Psoas muscle (tissue), 8 donors: Measurements from ENCODE around the gene DNAH8. TPM values are rescaled to one million over a fixed set of nuclear protein-coding genes. Genes with fewer than 3 reads are reported as not detected.

Experiments used
- ATAC-seq, 4 donors: fragments of 200-7000 bp; cut with Tn5 transposase; one replicate each; pipeline ENCODE4 v1.9.1; 2020; ENCODE audit warnings: moderate library complexity in 3 of 4, mild to moderate bottlenecking in 2 of 4
- DNase-seq, 2 donors: peaks; one replicate each; pipeline ENCODE4 v3.0.0-alpha.2; 2020
- H3K27ac ChIP-seq: fragments of 200-600 bp; one replicate; pipeline ENCODE4 v1.8.0; 2022
- H3K27me3 ChIP-seq, 3 donors: fragments of 200-600 bp in 1 of 3; one replicate each; pipeline versions ENCODE4 v1.6.1 to v1.8.0; 2013 to 2022; ENCODE audit warnings: low read length in 2 of 3, mild to moderate bottlenecking in 2 of 3, moderate library complexity in 1 of 3; ENCODE audit not compliant: insufficient read depth in 3 of 3
- H3K36me3 ChIP-seq, 2 donors: fragments of 200-600 bp in 1 of 2; one replicate each; pipeline versions ENCODE4 v1.6.1 to v1.8.0; 2013 to 2022; ENCODE audit warnings: low read depth in 1 of 2, mild to moderate bottlenecking in 1 of 2, moderate library complexity in 1 of 2; ENCODE audit not compliant: insufficient read depth in 1 of 2
- H3K4me1 ChIP-seq: fragments of 200-600 bp; one replicate; pipeline ENCODE4 v1.8.0; 2022
- H3K4me3 ChIP-seq: fragments of 200-600 bp; one replicate; pipeline ENCODE4 v1.8.0; 2022; ENCODE audit warnings: mild to moderate bottlenecking
- H3K9me3 ChIP-seq: fragments of 200-600 bp; one replicate; pipeline ENCODE4 v1.8.0; 2022
- WGBS, 3 donors: extraction: QIAGEN DNeasy Blood & Tissue Kit; methylation state at CpG; one replicate each; pipeline versions ENCODE4 v1.1.6 to v1.1.7; 2013; 5-methylcytosine and 5-hydroxymethylcytosine counted together
- intact Hi-C, 2 donors: fragments of 100-400 bp; cut with DNase I; formaldehyde crosslinking; loops; one replicate each; pipeline versions ENCODE4 v1.11.0 to v1.14.2; 2022
- polyA plus RNA-seq, 3 donors: library from polyadenylated mRNA; stranded (reverse); fragments of 200-250 nt; gene quantifications; one replicate each; pipeline ENCODE4 v1.2.3, GENCODE V29; 2013
- total RNA-seq, 4 donors: library from RNA; stranded (reverse); fragmentation: NEBNext Ultra II Directional in 2 of 4; extraction: Animal tissue kit (Norgen Biotek cat#: 25700) in 2 of 4; gene quantifications; one replicate each; pipeline versions ENCODE4 v1.2.1 to v1.2.4, GENCODE V29; 2021 to 2023
- TF ChIP-seq, protein P1 (sequence below): fragments of 200-600 bp; IDR thresholded peaks from one replicate; pipeline ENCODE4 v1.8.0; 2022; ENCODE audit warnings: antibody characterized with exemption
- donor health status: healthy with polysubstance abuse.
- donor health status: DM: no; HTN: no; CAD: no; lungs with moderate emphysema.
- donor health status: Bipolar disorder and iron deficiency.
- donor health status: healthy.
- donor health status: DM: yes; HTN: yes; CAD: no.
- donor health status: DM: no; HTN: no; CAD: no.
- donor health status: DM: no; HTN: no; CAD: no.
- donor health status: DM: yes; HTN: yes; CAD: no.

DNAH8 gene
- total and polyA plus RNA-seq, 7 donors = 0.02 TPM; not detected in 6

DNA sequence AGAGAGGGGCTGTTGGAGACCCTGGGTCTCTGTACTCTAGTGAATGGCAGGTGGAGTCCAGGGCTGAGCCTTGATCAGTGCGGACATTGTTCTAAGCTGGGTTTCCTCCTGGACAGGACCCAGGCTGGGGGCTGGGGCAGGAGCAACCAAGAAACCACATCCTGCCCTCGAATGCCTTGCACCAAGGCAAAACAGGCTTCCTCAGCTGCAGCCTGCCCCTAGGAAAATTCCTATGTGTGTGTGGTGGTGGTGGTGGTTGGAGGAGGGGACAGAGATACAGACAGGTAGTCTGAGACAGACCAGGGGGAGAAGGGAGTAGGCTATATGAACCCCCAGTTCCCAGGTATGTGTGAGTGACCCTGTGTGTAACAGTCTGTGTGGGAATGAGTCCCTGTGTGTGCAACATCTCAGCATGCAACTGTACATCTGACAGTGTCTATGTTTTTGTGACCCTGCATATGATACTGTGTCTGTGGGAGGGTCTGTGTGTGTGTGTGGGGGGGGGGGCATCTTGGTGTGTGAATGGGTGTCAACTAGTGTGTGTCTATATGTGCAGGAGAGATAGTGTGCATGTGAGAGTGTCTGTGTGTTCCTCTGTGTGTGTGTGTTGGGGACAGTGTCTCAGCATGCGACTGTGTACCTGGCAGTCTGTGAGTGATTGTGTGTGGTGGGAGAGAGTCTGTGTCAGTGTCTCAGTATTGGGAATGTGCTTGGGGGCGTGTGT is 336.4 kb downstream of the DNAH8 start:
- no peaks in the 10 kb centered on the region for H3K4me1 ChIP-seq
- H3K27me3 ChIP-seq = peaks cover 0 to 39% (median 10%) of the 10 kb centered on the region in 3 donors
- TF ChIP-seq, protein P1, sequence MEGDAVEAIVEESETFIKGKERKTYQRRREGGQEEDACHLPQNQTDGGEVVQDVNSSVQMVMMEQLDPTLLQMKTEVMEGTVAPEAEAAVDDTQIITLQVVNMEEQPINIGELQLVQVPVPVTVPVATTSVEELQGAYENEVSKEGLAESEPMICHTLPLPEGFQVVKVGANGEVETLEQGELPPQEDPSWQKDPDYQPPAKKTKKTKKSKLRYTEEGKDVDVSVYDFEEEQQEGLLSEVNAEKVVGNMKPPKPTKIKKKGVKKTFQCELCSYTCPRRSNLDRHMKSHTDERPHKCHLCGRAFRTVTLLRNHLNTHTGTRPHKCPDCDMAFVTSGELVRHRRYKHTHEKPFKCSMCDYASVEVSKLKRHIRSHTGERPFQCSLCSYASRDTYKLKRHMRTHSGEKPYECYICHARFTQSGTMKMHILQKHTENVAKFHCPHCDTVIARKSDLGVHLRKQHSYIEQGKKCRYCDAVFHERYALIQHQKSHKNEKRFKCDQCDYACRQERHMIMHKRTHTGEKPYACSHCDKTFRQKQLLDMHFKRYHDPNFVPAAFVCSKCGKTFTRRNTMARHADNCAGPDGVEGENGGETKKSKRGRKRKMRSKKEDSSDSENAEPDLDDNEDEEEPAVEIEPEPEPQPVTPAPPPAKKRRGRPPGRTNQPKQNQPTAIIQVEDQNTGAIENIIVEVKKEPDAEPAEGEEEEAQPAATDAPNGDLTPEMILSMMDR = no peak
- DNase-seq = no peak
- no peaks in the 10 kb centered on the region for H3K36me3 ChIP-seq
- intact Hi-C loops = no loop called here
- H3K4me3 ChIP-seq = no peak overlapping the region
- H3K9me3 ChIP-seq = no peaks in the 10 kb centered on the region
- no peak overlapping the region for H3K27ac ChIP-seq
- no peak for ATAC-seq
- 66 to 75% (median 66%) methylated on average over 4 of the region's 4 CpGs for WGBS, 3 donors

DNA sequence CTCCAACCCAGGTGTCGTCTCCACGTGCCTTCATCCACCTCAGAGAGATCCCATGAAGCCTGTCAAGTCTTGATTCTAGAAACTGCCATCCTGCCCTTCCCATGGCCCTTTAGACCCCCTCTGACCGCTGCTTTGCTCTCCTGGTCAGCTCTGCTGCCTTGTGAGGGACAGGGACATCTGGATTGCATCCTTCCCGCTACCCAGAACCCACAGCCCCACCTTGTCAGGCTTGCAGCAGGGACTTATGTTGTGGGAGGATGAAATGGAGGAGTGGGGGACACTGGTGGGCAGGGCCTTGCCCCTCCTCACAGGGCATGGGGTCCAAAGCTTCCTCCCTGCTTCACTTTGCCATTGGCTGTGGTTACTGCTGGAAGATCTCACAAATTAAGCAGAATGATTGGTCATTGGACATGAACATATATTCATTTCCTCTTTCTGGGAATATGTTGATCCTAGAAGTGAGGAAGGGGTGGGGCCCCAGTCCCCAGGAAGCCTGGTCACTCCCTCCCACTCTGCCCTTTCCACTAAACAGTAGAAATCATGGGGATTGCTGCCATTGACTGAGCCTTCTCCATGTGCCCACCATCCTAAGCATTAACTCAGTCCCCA is 338.0 kb downstream of the DNAH8 start:
- WGBS, 3 donors = 62 to 76% (median 67%) methylated on average over 4 of the region's 4 CpGs
- ATAC-seq (no peak), DNase-seq (no peak)
- H3K9me3 ChIP-seq = no peaks in the 10 kb centered on the region
- H3K27ac ChIP-seq = no peak overlapping the region
- H3K4me1 ChIP-seq = no peaks in the 10 kb centered on the region
- H3K27me3 ChIP-seq = peaks cover 0 to 24% (median 6%) of the 10 kb centered on the region in 3 donors
- TF ChIP-seq, protein P1 = no peak
- no peak overlapping the region for H3K4me3 ChIP-seq
- intact Hi-C loops = no loop called here
- no peaks in the 10 kb centered on the region for H3K36me3 ChIP-seq

DNA sequence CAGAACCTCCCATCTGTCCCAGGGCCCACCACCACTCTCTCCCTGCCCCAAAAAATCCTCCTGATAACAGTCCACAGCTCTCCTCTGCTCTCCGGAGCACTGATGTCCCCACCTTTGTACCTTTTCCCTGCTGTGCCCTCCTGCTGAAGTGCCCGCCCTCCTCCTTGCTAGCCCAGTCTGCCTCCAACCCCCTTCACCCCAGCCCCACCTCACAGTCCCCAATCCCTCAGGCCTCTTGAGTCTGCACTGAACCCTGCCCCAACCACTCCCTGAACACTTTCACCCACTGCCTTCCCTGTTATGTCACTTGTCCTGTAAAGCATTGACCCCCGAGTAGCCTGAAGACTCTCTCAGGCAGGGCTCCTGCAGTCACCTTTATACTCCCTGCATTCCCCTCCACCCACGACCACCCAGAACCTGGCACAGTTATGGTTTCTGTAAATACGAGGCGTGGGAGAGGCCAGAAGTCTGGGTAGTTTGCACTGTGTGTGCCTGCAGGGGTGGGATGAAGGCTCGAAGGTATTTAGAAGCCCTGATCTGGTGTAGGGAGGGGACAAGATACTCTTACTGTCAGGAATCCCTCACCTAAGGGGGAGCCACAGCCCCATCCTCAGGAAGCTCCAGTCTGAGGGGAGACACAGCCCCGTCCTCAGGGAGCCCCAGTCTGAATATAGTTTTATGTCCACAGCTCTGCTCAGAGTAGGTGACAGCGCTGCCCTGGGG is 338.9 kb downstream of the DNAH8 start:
- no peaks in the 10 kb centered on the region for H3K36me3 ChIP-seq
- H3K4me3 ChIP-seq = no peak overlapping the region
- H3K9me3 ChIP-seq = no peaks in the 10 kb centered on the region
- TF ChIP-seq, protein P1 = no peak
- H3K27me3 ChIP-seq = peaks cover 0 to 15% (median 5%) of the 10 kb centered on the region in 3 donors
- ATAC-seq (no peak), DNase-seq (no peak)
- intact Hi-C loops = no loop called here
- no peaks in the 10 kb centered on the region for H3K4me1 ChIP-seq
- WGBS, 3 donors = 71 to 76% (median 76%) methylated on average over 9 of the region's 9 CpGs
- H3K27ac ChIP-seq = no peak overlapping the region

DNA sequence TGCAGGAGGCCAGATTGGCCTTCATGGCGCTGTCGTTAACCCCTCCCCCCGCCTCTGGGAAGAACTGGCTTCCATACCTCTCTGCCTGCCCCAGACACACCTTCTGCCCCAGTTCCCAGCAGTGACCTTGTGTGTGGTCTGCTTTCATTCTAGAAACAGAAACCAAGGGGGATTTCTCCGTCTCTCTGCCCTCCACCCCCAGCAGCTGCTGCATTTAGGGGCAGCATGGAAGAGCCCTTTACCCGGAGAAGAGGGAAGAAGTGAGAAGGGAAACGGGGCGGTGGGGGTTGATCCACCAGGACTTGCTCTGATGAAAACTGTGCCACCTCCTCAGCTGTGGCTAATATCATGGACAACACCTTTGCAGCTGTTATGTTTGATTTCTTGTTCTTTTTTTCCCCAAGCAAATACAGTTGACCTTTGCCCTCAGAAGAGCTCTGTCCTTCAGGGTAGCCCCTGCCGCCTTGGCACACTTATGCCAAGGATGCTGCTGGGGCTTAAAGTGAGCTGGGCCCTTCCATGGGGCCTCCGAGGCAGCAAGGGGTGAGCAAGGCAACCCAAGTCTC is 339.5 kb downstream of the DNAH8 start:
- Histone ChIP-seq H3K27me3 (peaks cover 0 to 10% (median 5%) of the 10 kb centered on the region in 3 donors), H3K4me3 (no peak overlapping the region), H3K9me3 (no peaks in the 10 kb centered on the region), H3K4me1 (no peaks in the 10 kb centered on the region), H3K27ac (no peak overlapping the region), H3K36me3 (no peaks in the 10 kb centered on the region)
- intact Hi-C loops = no loop called here
- ATAC-seq (no peak), DNase-seq (no peak)
- TF ChIP-seq, protein P1 = no peak
- 74 to 75% (median 75%) methylated on average over 9 of the region's 9 CpGs for WGBS, 3 donors
